ENCODE results near the gene B3GAT3. TPM values are rescaled to one million over a fixed set of nuclear protein-coding genes. Genes with fewer than 3 reads are reported as not detected.
"Not testable (repeated sequence)": the region's sequence is repeated elsewhere in the genome, so short reads cannot be mapped to it uniquely, and the experiment has no call there.

B3GAT3 gene
- total RNA-seq, 1 donor from 2014 or later = 48.9 TPM

DNA sequence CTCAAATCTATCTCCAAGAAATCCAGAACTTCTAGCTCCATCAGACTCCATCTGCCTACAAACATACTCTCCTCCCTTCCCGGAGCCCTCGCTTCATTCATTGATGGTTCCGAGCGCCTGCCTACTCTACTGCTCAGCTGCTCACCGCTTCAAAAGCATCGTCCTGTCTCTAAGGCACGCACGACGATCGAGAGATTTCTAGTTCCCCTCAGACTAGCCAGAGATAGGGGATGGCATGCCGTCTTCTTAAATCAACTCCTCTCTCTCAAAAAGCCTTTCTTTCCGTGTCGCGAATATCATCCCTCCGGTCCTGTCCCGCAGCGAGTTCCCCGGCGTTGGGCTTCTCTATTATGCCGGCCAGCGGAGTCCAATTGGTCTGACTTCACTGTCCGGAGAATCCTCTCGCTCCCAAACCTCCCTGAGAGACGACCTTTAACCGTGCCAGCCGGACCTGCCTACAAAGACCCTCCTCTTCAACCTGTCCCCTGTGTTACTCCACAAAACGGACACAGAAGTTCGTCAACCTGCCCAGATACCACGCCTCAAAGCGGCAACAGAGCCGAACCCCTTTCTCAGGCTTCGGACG is 48.7 kb downstream of the B3GAT3 start:
- no peaks in the 10 kb centered on the region for H3K27me3 Mint-ChIP-seq
- H3K36me3 Mint-ChIP-seq (ENCODE audit: insufficient read depth) = peaks cover 29% of the 10 kb centered on the region
- TF ChIP-seq, protein P1, sequence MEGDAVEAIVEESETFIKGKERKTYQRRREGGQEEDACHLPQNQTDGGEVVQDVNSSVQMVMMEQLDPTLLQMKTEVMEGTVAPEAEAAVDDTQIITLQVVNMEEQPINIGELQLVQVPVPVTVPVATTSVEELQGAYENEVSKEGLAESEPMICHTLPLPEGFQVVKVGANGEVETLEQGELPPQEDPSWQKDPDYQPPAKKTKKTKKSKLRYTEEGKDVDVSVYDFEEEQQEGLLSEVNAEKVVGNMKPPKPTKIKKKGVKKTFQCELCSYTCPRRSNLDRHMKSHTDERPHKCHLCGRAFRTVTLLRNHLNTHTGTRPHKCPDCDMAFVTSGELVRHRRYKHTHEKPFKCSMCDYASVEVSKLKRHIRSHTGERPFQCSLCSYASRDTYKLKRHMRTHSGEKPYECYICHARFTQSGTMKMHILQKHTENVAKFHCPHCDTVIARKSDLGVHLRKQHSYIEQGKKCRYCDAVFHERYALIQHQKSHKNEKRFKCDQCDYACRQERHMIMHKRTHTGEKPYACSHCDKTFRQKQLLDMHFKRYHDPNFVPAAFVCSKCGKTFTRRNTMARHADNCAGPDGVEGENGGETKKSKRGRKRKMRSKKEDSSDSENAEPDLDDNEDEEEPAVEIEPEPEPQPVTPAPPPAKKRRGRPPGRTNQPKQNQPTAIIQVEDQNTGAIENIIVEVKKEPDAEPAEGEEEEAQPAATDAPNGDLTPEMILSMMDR (IDR thresholded peaks at IDR 0.05; ENCODE audit: unreplicated experiment) = no peak
- DNase-seq (ENCODE audit: low spot score, unreplicated experiment) = no peak
- no peaks in the 10 kb centered on the region for H3K9me3 Mint-ChIP-seq (ENCODE audit: low read depth)
- peak overlapping the region; percentile 99 for H3K27ac Mint-ChIP-seq
- peak overlapping the region; percentile 99 for H3K4me3 Mint-ChIP-seq (ENCODE audit: low read depth)
- H3K4me1 Mint-ChIP-seq (ENCODE audit: low read depth) = peaks cover 33% of the 10 kb centered on the region

DNA sequence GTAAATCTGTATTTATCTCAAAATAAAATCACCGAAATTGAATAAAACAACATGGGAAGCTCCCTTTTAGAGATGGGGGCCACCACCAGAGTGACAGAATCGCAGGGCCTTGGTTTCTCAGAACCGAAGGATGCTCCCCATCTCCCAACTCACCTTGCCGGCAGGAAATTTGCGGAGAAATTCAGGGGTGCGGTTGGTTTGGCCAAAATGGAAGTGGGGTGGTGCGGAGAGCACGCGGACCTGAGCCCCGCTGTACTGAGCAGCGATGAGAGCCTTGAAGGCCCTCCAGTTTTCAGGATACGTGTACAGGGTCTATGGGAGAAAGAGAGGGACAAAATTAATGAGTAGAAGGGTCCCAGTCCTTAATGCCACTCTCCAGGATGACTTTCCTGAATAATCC is 49.4 kb downstream of the B3GAT3 start:
- Mint-ChIP-seq H3K4me1 (ENCODE audit: low read depth) (peaks cover 33% of the 10 kb centered on the region), H3K36me3 (ENCODE audit: insufficient read depth) (peaks cover 31% of the 10 kb centered on the region), H3K27me3 (no peaks in the 10 kb centered on the region), H3K9me3 (ENCODE audit: low read depth) (no peaks in the 10 kb centered on the region), H3K27ac (peak overlapping the region; percentile 99), H3K4me3 (ENCODE audit: low read depth) (peak overlapping the region; percentile 99)
- DNase-seq (ENCODE audit: low spot score, unreplicated experiment) = no peak
- TF ChIP-seq, protein P1 (IDR thresholded peaks at IDR 0.05; ENCODE audit: unreplicated experiment) = no peak

DNA sequence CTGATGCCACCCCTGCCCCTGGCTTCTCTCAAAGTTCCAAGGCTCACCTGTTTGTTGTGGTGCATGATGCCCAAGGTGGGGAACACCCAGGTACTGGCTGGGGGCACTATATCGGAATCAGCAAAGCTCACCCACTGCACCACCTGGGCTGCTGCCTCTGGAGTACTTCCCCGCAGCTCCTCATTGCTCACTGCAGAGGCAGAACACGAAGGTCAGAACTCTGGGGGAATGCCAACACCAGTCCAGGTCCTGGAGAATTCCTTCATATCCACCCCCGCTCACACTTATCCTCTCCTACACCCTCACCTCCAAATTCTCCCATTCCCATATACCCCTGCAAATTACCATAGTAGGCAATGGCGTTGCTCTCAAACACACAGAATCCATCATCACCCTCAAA is 50.3 kb downstream of the B3GAT3 start:
- H3K4me1 Mint-ChIP-seq (ENCODE audit: low read depth) = peaks cover 41% of the 10 kb centered on the region
- H3K27me3 Mint-ChIP-seq; DNase-seq (ENCODE audit: low spot score, unreplicated experiment); H3K9me3 Mint-ChIP-seq (ENCODE audit: low read depth): not testable (repeated sequence)
- H3K36me3 Mint-ChIP-seq (ENCODE audit: insufficient read depth) = peaks cover 36% of the 10 kb centered on the region
- H3K4me3 Mint-ChIP-seq (ENCODE audit: low read depth) = peak overlapping the region; percentile 1
- H3K27ac Mint-ChIP-seq = peak overlapping the region; percentile 69

DNA sequence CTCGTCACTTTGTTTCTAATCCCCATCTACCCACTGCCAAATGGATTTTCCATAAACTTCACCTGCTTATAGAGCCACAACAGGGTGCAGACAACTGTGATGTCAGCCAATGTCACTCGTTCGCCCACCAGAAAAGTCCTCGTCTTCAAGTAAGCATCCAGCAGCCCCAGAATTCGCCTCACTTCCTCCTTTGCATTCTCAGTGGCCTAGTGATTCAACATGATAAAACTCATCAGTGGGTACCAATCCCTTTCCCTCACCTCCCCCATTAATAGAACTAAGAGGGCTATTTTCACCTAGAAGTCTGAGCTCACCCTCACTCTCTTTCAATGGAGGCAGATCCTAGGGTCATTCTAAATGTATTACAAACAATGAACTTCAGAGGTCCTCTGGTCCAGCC is 50.9 kb downstream of the B3GAT3 start:
- peak overlapping the region; percentile 87 for H3K27ac Mint-ChIP-seq
- peaks cover 47% of the 10 kb centered on the region for H3K4me1 Mint-ChIP-seq (ENCODE audit: low read depth)
- DNase-seq (ENCODE audit: low spot score, unreplicated experiment); H3K27me3 Mint-ChIP-seq; H3K9me3 Mint-ChIP-seq (ENCODE audit: low read depth): not testable (repeated sequence)
- H3K36me3 Mint-ChIP-seq (ENCODE audit: insufficient read depth) = peaks cover 39% of the 10 kb centered on the region
- H3K4me3 Mint-ChIP-seq (ENCODE audit: low read depth) = peak overlapping the region; percentile 8

DNA sequence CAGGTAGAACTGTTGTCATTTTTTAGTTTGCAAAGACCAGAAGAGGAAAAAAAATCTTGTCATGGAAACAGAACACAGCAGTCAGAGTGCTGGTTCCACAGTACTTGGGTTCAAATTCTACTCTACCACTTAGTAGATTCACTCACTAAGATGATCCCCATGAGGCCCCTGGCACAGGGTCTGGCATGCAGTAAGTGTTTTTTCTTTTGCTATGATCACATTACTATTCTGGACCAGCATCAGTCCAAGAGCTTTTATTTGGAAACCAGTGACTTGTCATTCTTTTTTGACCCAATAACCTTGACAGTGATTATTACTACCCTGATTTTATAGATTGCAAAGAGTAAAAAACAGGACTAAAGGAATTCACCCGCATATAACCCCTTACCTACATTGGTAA is 52.2 kb downstream of the B3GAT3 start:
- Mint-ChIP-seq H3K27me3 (no peaks in the 10 kb centered on the region), H3K27ac (no peak overlapping the region), H3K36me3 (ENCODE audit: insufficient read depth) (peaks cover 47% of the 10 kb centered on the region), H3K4me1 (ENCODE audit: low read depth) (peaks cover 47% of the 10 kb centered on the region), H3K4me3 (ENCODE audit: low read depth) (no peak overlapping the region), H3K9me3 (ENCODE audit: low read depth) (no peaks in the 10 kb centered on the region)
- no peak for DNase-seq (ENCODE audit: low spot score, unreplicated experiment)
- TF ChIP-seq, protein P1 (IDR thresholded peaks at IDR 0.05; ENCODE audit: unreplicated experiment) = no peak

DNA sequence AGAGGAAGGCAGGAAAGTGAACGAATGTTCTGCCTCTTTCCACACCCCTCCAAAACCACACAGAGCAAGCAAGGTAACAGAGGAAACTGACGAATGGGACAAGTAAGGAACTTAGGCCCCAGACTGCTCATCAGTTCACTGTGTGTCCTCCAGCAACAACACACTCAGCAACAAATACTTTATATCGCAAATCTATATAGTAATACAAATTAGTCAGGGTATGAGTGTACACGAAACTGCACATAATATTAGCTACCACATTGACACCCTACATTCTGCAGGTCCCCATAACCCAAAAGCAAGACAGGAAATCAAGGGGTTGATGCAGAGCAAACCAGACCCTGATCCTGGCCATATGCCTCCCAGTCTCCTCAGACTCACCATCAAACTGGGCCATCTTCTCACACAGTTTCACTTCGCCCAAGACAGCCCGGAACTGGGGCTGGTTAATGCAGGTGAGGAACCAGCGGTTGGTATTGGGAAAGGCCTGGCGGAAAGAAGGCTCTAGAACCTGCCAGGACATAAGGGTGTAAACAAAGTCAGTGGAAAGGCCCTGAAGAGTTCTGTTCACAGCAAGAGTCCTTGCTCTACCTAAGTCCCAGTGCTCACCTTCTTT is 54.7 kb downstream of the B3GAT3 start:
- Mint-ChIP-seq H3K36me3 (ENCODE audit: insufficient read depth) (peaks cover 45% of the 10 kb centered on the region), H3K27me3 (no peaks in the 10 kb centered on the region), H3K9me3 (ENCODE audit: low read depth) (no peaks in the 10 kb centered on the region), H3K4me1 (ENCODE audit: low read depth) (peaks cover 31% of the 10 kb centered on the region), H3K4me3 (ENCODE audit: low read depth) (no peak overlapping the region), H3K27ac (peak overlapping the region; percentile 77)
- TF ChIP-seq, protein P1 (IDR thresholded peaks at IDR 0.05; ENCODE audit: unreplicated experiment) = no peak
- no peak for DNase-seq (ENCODE audit: low spot score, unreplicated experiment)
